Cerebellar nuclear complex (tissue), 1 donor: ENCODE data around the gene EFNB3.

Experiments used
- DNase-seq, 2 experiments: peaks; one replicate each; lab custom pipeline; 2025; lab: John Stamatoyannopoulos, UW

Gene EFNB3, protein sequence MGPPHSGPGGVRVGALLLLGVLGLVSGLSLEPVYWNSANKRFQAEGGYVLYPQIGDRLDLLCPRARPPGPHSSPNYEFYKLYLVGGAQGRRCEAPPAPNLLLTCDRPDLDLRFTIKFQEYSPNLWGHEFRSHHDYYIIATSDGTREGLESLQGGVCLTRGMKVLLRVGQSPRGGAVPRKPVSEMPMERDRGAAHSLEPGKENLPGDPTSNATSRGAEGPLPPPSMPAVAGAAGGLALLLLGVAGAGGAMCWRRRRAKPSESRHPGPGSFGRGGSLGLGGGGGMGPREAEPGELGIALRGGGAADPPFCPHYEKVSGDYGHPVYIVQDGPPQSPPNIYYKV

GRCh38 chr17:7704601-7705268 is at the start of gene EFNB3:
Gene EFNB3 (plus strand): TSS chr17:7705202. CDS start chr17:7705599, 397 bp downstream.
- no peak for DNase-seq

DNA sequence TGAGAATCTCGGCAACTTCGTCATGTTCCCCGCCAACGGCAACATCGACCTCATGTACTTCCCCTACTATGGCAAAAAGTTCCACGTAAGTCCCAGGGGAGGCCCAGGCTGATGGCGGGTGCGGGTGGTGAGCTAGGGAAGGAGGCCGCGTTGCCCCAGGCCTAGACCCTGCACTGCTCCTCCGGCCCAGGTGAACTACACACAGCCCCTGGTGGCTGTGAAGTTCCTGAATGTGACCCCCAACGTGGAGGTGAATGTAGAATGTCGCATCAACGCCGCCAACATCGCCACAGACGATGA is 49.5 kb upstream of the EFNB3 start:
- DNase-seq, result no peak

GRCh38 chr17:7656958-7657609 is 47.9 kb upstream of the EFNB3 start:
- DNase-seq, result no peak

DNA sequence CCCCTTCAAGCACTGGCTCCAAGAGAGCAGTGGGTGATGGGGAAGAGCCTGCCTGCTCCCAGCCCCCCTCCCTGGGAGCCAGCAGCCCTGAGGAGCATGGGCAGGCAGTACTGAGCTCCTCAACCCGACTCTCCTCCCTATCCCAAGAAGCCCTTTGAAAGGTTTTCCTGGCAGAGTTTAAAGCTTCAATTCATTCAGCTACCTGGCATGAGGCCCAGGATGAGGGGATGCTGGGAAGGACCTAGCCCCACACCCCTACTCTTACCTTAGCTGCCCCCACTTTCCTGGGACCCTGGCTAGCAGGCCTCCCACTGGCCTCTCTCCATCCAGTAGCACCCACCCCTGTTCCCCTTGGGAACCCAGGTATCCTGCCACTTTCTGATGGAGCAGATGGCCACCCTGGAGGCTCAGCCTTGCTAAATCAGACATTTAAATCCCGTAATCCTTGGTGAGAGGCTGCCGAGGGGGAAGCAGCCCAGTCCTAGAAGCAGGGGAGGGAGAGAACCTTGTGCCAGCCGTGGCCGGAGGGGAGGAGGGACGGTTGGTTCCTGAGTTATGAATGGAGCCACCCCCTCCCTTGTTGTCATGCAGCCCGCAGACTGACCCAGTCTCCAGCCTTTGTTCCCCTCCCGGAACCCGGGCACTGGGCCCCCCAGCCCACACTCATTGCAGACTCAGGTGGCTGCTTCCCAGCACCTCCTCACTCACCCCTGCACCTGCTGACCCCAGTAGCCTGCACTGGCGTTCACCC is 37.2 kb upstream of the EFNB3 start:
- DNase-seq, result no peak

- DNase-seq, result no peak
These were observed 36.5 kb upstream of the EFNB3 start for GRCh38 chr17:7668482-7668881.

- no peak for DNase-seq
These were observed 31.8 kb upstream of the EFNB3 start for GRCh38 chr17:7673239-7673638.

DNA sequence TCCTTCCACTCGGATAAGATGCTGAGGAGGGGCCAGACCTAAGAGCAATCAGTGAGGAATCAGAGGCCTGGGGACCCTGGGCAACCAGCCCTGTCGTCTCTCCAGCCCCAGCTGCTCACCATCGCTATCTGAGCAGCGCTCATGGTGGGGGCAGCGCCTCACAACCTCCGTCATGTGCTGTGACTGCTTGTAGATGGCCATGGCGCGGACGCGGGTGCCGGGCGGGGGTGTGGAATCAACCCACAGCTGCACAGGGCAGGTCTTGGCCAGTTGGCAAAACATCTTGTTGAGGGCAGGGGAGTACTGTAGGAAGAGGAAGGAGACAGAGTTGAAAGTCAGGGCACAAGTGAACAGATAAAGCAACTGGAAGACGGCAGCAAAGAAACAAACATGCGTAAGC is 30.1 kb upstream of the EFNB3 start:
- DNase-seq, result no peak

GRCh38 chr17:7676533-7676932 is 28.5 kb upstream of the EFNB3 start:
- no peak for DNase-seq

GRCh38 chr17:7677388-7678067 is 27.5 kb upstream of the EFNB3 start:
- DNase-seq, result no peak

GRCh38 chr17:7684851-7685532 is 20.0 kb upstream of the EFNB3 start:
- no peak for DNase-seq

GRCh38 chr17:7685533-7686221 is 19.3 kb upstream of the EFNB3 start:
- DNase-seq, result peak; percentile 34 to 86

GRCh38 chr17:7686222-7687071 is 18.6 kb upstream of the EFNB3 start:
- peak in 1 of 2 experiments; percentile 86 for DNase-seq

- peak; percentile 27 to 63 for DNase-seq
These were observed 17.7 kb upstream of the EFNB3 start, which contains the start of gene TP53 for GRCh38 chr17:7687072-7687907. Gene TP53 (minus strand): TSS chr17:7687490. CDS start chr17:7676594, 10,896 bp downstream.

- peak; percentile 85 to 95 for DNase-seq
These were observed 16.8 kb upstream of the EFNB3 start, which contains the start of gene WRAP53 for GRCh38 chr17:7687908-7688807. Gene WRAP53 (plus strand): TSS chr17:7688477. CDS start chr17:7688649, 172 bp downstream.

DNA sequence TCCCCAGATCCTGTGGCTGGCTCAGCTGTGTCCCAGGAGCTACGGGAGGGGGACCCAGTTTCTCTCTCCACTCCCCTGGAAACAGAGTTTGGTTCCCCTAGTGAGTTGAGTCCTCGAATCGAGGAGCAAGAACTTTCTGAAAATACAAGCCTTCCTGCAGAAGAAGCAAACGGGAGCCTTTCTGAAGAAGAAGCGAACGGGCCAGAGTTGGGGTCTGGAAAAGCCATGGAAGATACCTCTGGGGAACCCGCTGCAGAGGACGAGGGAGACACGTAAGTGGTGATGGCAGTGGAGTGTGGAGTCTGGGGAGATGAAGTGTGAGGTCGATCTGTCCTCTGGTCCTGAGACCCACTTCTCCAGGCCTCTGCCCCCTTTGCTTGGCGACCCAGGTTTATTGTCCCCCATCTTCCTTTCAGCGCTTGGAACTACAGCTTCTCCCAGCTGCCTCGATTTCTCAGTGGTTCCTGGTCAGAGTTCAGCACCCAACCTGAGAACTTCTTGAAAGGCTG is 16.1 kb upstream of the EFNB3 start:
- no peak for DNase-seq

DNA sequence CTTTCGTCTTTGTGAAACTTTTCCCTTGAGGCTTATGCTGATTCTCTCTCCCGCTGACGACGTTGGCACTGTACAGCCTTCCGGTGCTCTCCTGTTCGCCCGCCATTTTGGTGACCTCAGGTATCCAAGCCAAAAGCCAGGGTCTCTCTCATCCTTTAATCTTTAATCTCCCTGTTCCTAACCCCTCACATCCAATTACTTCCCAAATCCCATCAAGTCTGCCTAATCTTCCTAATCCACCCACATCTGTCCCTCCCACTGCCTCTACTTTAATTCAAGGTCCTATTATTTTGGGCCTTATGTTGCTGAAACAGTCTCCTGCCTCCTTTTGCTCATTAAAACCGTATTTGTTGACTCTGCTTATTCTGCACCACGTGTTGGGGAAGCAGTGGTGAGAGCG is 9.4 kb upstream of the EFNB3 start:
- no peak for DNase-seq
